MV-4-11 (cell line): Measurements from ENCODE around the gene ADAMTS20.
A peak's percentile ranks its signal among the peaks of the same experiment; 100 is the strongest.

Experiments used
- DNase-seq: peaks from one replicate; lab custom pipeline; 2025; lab: John Stamatoyannopoulos, UW

ADAMTS20 gene

DNA sequence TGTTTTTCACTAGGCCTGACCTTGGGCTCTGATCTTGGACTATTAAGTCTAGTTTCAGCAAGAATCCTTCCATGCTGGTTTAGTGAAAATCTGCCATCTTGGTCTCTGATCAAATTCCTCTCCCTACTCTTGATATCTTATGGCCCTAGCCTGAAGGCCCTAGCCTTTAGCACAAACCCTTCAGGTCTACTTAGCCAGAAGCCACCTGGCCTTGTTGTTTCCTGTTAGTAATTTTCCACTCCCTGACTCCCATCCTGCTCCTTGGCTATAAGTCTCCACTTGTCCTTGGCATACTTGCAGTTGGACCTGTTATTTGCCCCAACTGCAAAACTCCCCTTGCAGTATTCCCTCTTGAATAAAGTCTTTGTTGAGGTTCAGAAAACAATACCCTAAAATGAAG lies 241.4 kb downstream of the ADAMTS20 start:
- DNase-seq: no peak

DNA sequence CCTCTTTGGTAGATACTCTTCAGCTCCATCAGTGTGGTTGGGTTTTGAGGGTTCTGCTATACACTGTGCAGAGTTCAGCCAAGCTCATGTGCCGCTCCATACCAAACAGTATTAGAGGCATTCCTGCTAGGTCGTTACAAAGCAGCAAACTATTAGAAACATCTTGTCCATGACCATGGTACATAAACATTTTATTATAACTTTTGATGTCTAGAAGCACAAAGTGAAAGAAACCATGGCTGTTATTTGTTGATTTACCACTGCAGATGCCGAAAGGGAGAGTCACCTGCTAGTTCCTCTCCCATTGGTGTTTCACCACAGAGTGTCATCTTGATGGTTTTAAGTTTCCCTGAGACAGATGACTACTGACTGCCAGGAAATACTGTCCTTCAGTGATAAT lies 242.0 kb downstream of the ADAMTS20 start:
- DNase-seq: no peak

DNA sequence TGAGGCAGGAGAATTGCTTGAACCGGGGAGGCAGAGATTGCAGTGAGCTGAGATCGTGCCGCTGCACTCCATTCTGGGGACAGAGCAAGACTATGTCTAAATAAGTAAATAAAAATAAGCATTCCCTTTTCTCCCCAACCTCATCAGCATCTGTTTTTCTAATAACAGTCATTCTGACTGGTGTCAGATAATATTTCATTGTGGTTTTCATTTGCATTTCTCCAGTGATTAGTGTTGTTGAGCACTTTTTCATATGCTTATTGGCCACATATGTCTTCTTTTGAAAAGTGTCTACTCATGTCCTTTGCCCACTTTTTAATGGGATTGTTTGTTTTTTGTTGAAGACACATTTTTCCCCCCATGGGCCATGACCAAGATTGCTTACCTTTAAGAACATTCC lies 243.2 kb downstream of the ADAMTS20 start:
- no peak for DNase-seq

GRCh38 chr12:43307126-43307525 lies 244.9 kb downstream of the ADAMTS20 start:
- DNase-seq: no peak

- peak; percentile 76 for DNase-seq
These were observed 245.9 kb downstream of the ADAMTS20 start for GRCh38 chr12:43306066-43306465.

- DNase-seq: no peak
These were observed 246.9 kb downstream of the ADAMTS20 start for GRCh38 chr12:43305065-43305464.
